SU-DHL-6 (cell line): ENCODE measurements around the gene GBF1.

Experiments used
- H2AFZ ChIP-seq: fragments of 200-600 bp; sonication (generic); 2 replicates; pipeline ENCODE4 v1.6.1; 2014; ENCODE audit warnings: low read depth, mild to moderate bottlenecking, moderate library complexity, mixed read lengths, antibody characterized with exemption, low read length; ENCODE audit not compliant: severe bottlenecking
- H3F3A ChIP-seq: fragments of 200-600 bp; shearing (Covaris generic); 2 replicates; pipeline ENCODE4 v1.6.0; 2016; ENCODE audit warnings: antibody characterized with exemption, mild to moderate bottlenecking; ENCODE audit not compliant: insufficient read depth
- H3K27ac ChIP-seq: fragments of 200-600 bp; sonication (generic); 2 replicates; pipeline ENCODE4 v1.5.1; 2016; ENCODE audit warnings: low read depth, mild to moderate bottlenecking, low read length, moderate library complexity, mixed read lengths
- H3K27me3 ChIP-seq: fragments of 200-600 bp; sonication (generic), shearing (Covaris generic); 2 replicates; pipeline ENCODE4 v1.6.0; 2014; ENCODE audit warnings: mild to moderate bottlenecking, low read length
- H3K36me3 ChIP-seq: fragments of 200-600 bp; sonication (generic); 2 replicates; pipeline ENCODE4 v1.6.1; 2014; ENCODE audit warnings: mild to moderate bottlenecking, low read length, mixed read lengths
- H3K4me2 ChIP-seq: fragments of 300-600, 200-600 bp; shearing (Covaris generic), sonication (generic); 2 replicates; pipeline ENCODE4 v1.6.0; 2014; ENCODE audit warnings: low read length, low read depth, mild to moderate bottlenecking; ENCODE audit not compliant: poor library complexity, severe bottlenecking
- H3K4me3 ChIP-seq: fragments of 200-600 bp; sonication (generic); 2 replicates; pipeline ENCODE4 v1.5.1; 2014; ENCODE audit warnings: antibody characterized with exemption, low read length, mild to moderate bottlenecking, mixed read lengths; ENCODE audit not compliant: insufficient read depth, poor library complexity, severe bottlenecking
- H3K79me2 ChIP-seq: fragments of 200-600 bp; sonication (generic); 2 replicates; pipeline ENCODE4 v1.6.1; 2014; ENCODE audit warnings: mild to moderate bottlenecking, low read length, moderate library complexity; ENCODE audit not compliant: insufficient read depth
- H3K9ac ChIP-seq: fragments of 200-600 bp; sonication (generic); 2 replicates; pipeline ENCODE4 v1.7.0; 2014; ENCODE audit warnings: mild to moderate bottlenecking, low read length
- H3K9me2 ChIP-seq: fragments of 200-600 bp; sonication (generic); replicated peaks from 2 replicates; pipeline ENCODE4 v1.6.1; 2014; ENCODE audit warnings: low read length; ENCODE audit not compliant: insufficient read depth
- H3K9me3 ChIP-seq: fragments of 200-600 bp; sonication (generic); 2 replicates; pipeline ENCODE4 v1.6.1; 2014; ENCODE audit warnings: low read length, mixed read lengths; ENCODE audit not compliant: insufficient read depth
- H4K20me1 ChIP-seq: fragments of 200-600 bp; sonication (generic); 2 replicates; pipeline ENCODE4 v1.6.1; 2014; ENCODE audit warnings: low read depth, mild to moderate bottlenecking, antibody characterized with exemption, low read length, moderate library complexity, mixed read lengths
- EZH2phosphoT487 ChIP-seq: fragments of 200-600 bp; sonication (generic), shearing (Covaris generic); conservative IDR thresholded peaks from 2 replicates; pipeline ENCODE4 v1.6.1; 2018; ENCODE audit warnings: mild to moderate bottlenecking, antibody characterized with exemption, low read length, moderate library complexity, mixed read lengths
- TF ChIP-seq, protein P1 (sequence below): fragments of 200-600 bp; sonication (generic); IDR thresholded peaks from one replicate; pipeline ENCODE4 v1.5.1; 2017; ENCODE audit warnings: antibody characterized with exemption, mild to moderate bottlenecking, low read length, moderate library complexity; ENCODE audit not compliant: insufficient read depth, poor library complexity, severe bottlenecking

The GBF1 gene

GRCh38 chr10:102406815-102407214, 161.5 kb downstream of the GBF1 start:
- no peak overlapping the region for H3K4me2 ChIP-seq
- no peak for TF ChIP-seq EZH2phosphoT487
- TF ChIP-seq, protein P1, sequence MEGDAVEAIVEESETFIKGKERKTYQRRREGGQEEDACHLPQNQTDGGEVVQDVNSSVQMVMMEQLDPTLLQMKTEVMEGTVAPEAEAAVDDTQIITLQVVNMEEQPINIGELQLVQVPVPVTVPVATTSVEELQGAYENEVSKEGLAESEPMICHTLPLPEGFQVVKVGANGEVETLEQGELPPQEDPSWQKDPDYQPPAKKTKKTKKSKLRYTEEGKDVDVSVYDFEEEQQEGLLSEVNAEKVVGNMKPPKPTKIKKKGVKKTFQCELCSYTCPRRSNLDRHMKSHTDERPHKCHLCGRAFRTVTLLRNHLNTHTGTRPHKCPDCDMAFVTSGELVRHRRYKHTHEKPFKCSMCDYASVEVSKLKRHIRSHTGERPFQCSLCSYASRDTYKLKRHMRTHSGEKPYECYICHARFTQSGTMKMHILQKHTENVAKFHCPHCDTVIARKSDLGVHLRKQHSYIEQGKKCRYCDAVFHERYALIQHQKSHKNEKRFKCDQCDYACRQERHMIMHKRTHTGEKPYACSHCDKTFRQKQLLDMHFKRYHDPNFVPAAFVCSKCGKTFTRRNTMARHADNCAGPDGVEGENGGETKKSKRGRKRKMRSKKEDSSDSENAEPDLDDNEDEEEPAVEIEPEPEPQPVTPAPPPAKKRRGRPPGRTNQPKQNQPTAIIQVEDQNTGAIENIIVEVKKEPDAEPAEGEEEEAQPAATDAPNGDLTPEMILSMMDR, result no peak
- no peaks in the 10 kb centered on the region for H3K79me2 ChIP-seq
- no peaks in the 10 kb centered on the region for H3K9me3 ChIP-seq
- no peaks in the 10 kb centered on the region for H3F3A ChIP-seq
- H3K36me3 ChIP-seq, result no peaks in the 10 kb centered on the region
- H3K27me3 ChIP-seq, result no peaks in the 10 kb centered on the region
- H3K9me2 ChIP-seq, result no peaks in the 10 kb centered on the region
- no peak overlapping the region for H3K4me3 ChIP-seq
- no peak overlapping the region for H3K27ac ChIP-seq
- no peak overlapping the region for H2AFZ ChIP-seq
- no peaks in the 10 kb centered on the region for H4K20me1 ChIP-seq
- H3K9ac ChIP-seq, result no peak overlapping the region

DNA sequence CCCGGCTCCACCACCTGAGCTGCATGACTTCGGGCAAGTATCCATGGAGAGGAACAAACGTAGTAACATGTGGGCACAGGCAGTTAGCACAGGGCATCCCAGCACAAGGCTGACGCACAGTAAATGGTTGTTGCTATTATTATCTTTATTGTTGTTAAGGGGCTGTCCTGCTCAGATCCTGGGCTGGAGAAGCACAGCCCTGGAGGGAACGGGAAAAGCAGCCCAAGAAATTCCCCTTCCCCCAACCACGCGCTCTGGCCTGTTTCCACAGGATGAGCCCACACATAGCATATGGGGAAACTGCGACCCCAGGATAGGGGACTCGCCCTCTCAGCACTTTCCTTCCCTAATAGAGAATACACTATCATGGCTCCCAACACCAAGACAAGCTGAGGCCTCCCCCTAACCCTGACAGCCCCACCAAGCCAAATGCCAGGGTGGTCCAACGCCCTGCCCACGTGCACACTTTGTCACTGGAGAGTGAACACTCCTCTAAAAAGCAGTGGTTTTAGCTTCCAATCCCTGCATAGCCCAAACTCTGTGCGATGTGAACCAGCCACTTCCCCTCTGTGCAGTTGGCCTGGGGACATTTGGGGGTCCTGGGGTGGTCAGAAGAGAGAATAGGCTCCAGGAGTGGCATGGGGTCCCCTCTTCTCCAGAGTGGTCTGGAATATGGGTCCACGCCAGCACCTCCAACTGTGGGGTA, 162.2 kb downstream of the GBF1 start:
- Histone ChIP-seq H3K9ac (no peak overlapping the region), H4K20me1 (no peaks in the 10 kb centered on the region), H3K4me2 (no peak overlapping the region), H3K27ac (no peak overlapping the region), H3K27me3 (no peaks in the 10 kb centered on the region), H2AFZ (no peak overlapping the region), H3K9me3 (no peaks in the 10 kb centered on the region), H3K4me3 (no peak overlapping the region), H3F3A (no peaks in the 10 kb centered on the region), H3K36me3 (no peaks in the 10 kb centered on the region), H3K9me2 (no peaks in the 10 kb centered on the region), H3K79me2 (no peaks in the 10 kb centered on the region)
- TF ChIP-seq, protein P1, result no peak
- no peak for TF ChIP-seq EZH2phosphoT487

DNA sequence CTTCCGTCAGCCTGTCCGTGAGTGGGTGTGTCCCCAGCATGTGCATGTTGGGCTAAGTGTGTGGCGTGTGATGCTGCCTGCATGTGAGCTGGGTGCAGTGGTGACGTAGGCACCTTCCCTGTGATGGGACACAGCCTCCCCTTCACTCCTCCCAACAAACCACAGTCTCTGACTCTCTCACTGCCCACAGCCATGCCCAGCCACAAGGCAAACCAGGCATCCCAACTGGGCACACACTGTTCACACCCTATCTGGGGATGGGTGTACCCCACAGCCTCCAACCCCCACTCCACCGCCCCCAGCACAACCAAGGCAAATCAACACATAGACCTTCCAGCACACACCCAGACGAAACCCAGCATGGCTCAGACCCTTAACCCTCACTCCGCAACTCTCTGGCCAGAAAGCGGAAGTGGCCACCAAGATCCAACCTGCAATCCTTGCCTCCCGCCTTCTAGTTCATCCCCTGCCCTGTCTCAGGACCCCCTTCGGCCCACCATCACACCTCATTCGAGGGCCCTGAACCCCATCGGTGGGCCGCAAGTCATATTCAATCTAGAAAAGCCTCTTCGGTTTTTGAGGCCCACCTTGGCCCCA, 162.9 kb downstream of the GBF1 start:
- Histone ChIP-seq H3K27ac (no peak overlapping the region), H3K4me2 (peak overlapping the region; percentile 45), H3K9me2 (no peaks in the 10 kb centered on the region), H3K79me2 (no peaks in the 10 kb centered on the region), H3K9me3 (no peaks in the 10 kb centered on the region), H3K4me3 (no peak overlapping the region), H3K9ac (no peak overlapping the region), H4K20me1 (no peaks in the 10 kb centered on the region), H3K36me3 (no peaks in the 10 kb centered on the region), H3F3A (no peaks in the 10 kb centered on the region), H3K27me3 (no peaks in the 10 kb centered on the region), H2AFZ (no peak overlapping the region)
- no peak for TF ChIP-seq EZH2phosphoT487
- TF ChIP-seq, protein P1, result no peak
